ENCODE data around the gene SORBS1. TPM values are rescaled to one million over a fixed set of nuclear protein-coding genes. Genes with fewer than 3 reads are reported as not detected.
A peak's percentile ranks its signal among the peaks of the same experiment; 100 is the strongest.

SORBS1 gene
- total and polyA plus RNA-seq, 2 of the 13 experiments (the other 11 are each of a cell fraction or from before 2014, with no cell fraction given) = 16.8 to 39.8 TPM

- no peak for TF ChIP-seq GPN1 (CRISPR knock-in tag; IDR thresholded peaks at IDR 0.05; ENCODE audit: borderline replicate concordance)
- TF ChIP-seq ZNF44 (CRISPR knock-in tag; IDR thresholded peaks at IDR 0.05) = no peak
- TF ChIP-seq ETV5 (CRISPR knock-in tag; IDR thresholded peaks at IDR 0.05; ENCODE audit: borderline replicate concordance) = peak; percentile 33; the same call in 1 of the 2 replicates
- TF ChIP-seq STAT6 (CRISPR knock-in tag; IDR thresholded peaks at IDR 0.05; ENCODE audit: borderline replicate concordance) = no peak
- peak; percentile 58; the same call in 1 of the 2 replicates for TF ChIP-seq TCF7 (IDR thresholded peaks at IDR 0.05; ENCODE audit: low read depth)
- TF ChIP-seq SOX13 (IDR thresholded peaks at IDR 0.05) = no peak
- peak in 1 of 2 experiments; percentile 78; a peak in 2 of 4 replicates for TF ChIP-seq SOX13 (CRISPR knock-in tag; conservative IDR thresholded peaks at IDR 0.05 in 1 of 2, IDR thresholded peaks at IDR 0.05 in 1 of 2)
- TF ChIP-seq SKIL (CRISPR knock-in tag; IDR thresholded peaks at IDR 0.05; ENCODE audit: borderline replicate concordance) = no peak
- TF ChIP-seq KAT7 (CRISPR knock-in tag; IDR thresholded peaks at IDR 0.05; ENCODE audit: borderline replicate concordance) = no peak
- TF ChIP-seq USF2 (IDR thresholded peaks at IDR 0.05; ENCODE audit: low read depth, low read length) = no peak
- no peak for TF ChIP-seq USF2 (CRISPR knock-in tag; IDR thresholded peaks at IDR 0.05; ENCODE audit: borderline replicate concordance)
- no peak for TF ChIP-seq NFYC (CRISPR knock-in tag; IDR thresholded peaks at IDR 0.05)
- no peak for TF ChIP-seq RBAK (CRISPR knock-in tag; IDR thresholded peaks at IDR 0.05)
- no peak for TF ChIP-seq ZNF605 (CRISPR knock-in tag; IDR thresholded peaks at IDR 0.05)
- no peak for TF ChIP-seq HBP1 (CRISPR knock-in tag; IDR thresholded peaks at IDR 0.05; ENCODE audit: low read depth)
- no peak for TF ChIP-seq ZNF598 (CRISPR knock-in tag; IDR thresholded peaks at IDR 0.05; ENCODE audit: borderline replicate concordance)
- no peak for TF ChIP-seq ZNF446 (CRISPR knock-in tag; IDR thresholded peaks at IDR 0.05)
- TF ChIP-seq FOXA3 (CRISPR knock-in tag; IDR thresholded peaks at IDR 0.05) = peak; percentile 56
- no peak for TF ChIP-seq MED8 (CRISPR knock-in tag; IDR thresholded peaks at IDR 0.05; ENCODE audit: insufficient replicate concordance)
These were observed 8.4 kb downstream of the SORBS1 start (continued) for GRCh38 chr10:95552679-95553342.
